Activated CD8-positive, alpha-beta T cell treated with anti-CD3 and anti-CD28 coated beads for 36 hours (primary cell): ENCODE results near the gene CDK16. TPM values are rescaled to one million over a fixed set of nuclear protein-coding genes. Genes with fewer than 3 reads are reported as not detected.

Source experiments
- ATAC-seq: fragments of 200-7000 bp; cut with Tn5 transposase; one replicate; pipeline ENCODE4 v1.10.0; 2021; ENCODE audit warnings: mild to moderate bottlenecking, moderate library complexity
- CTCF ChIA-PET: fragments of 350-600 bp; sonication (Branson Sonifier 250); formaldehyde crosslinking; loops from one replicate; lab custom pipeline; 2021; ENCODE audit warnings: antibody characterized with exemption; lab: Charles Lee
- POLR2A ChIA-PET: fragments of 350-600 bp; sonication (Branson Sonifier 250); formaldehyde crosslinking; loops from one replicate; lab custom pipeline; 2021; ENCODE audit warnings: antibody characterized with exemption; lab: Charles Lee
- DNase-seq: peaks from one replicate; pipeline ENCODE4 v3.0.0-alpha.2; 2020
- H3K27ac Mint-ChIP-seq: one replicate; pipeline ENCODE4 v1.8.0; 2021; ENCODE audit warnings: mild to moderate bottlenecking, mixed read lengths
- H3K27me3 Mint-ChIP-seq: one replicate; pipeline ENCODE4 v1.8.0; 2021; ENCODE audit warnings: mixed read lengths
- H3K36me3 Mint-ChIP-seq: one replicate; pipeline ENCODE4 v1.8.0; 2021; ENCODE audit warnings: low read depth, mixed read lengths
- H3K4me1 Mint-ChIP-seq: one replicate; pipeline ENCODE4 v1.8.0; 2021; ENCODE audit warnings: low read depth, mixed read lengths
- H3K4me3 Mint-ChIP-seq: one replicate; pipeline ENCODE4 v1.8.0; 2021; ENCODE audit warnings: mild to moderate bottlenecking, moderate library complexity, mixed read lengths
- H3K9me3 Mint-ChIP-seq: one replicate; pipeline ENCODE4 v1.8.0; 2021; ENCODE audit warnings: mixed read lengths
- CTCF ChIP-seq: fragments of 200-600 bp; IDR thresholded peaks from one replicate; pipeline ENCODE4 v1.8.0; 2022; ENCODE audit warnings: antibody characterized with exemption, mild to moderate bottlenecking
- intact Hi-C: fragments of 100-400 bp; cut with micrococcal nuclease; formaldehyde crosslinking; loops from one replicate; pipeline ENCODE4 v1.10.0; 2022
- total RNA-seq, 2 experiments: library from RNA; stranded (reverse); gene quantifications; one replicate each; pipeline ENCODE4 v1.2.3, GENCODE V29; 2021

The CDK16 gene
- total RNA-seq, 2 experiments from 2014 or later, result 56.1 to 61.3 TPM

GRCh38 chrX:47210661-47211425 is 7.6 kb upstream of the CDK16 start:
- no peak for DNase-seq
- intact Hi-C loops, result no loop called here
- ChIA-PET POLR2A (no interaction called here), CTCF (no interaction called here)
- no peak overlapping the region for H3K4me3 Mint-ChIP-seq
- ATAC-seq, result no peak
- H3K9me3 Mint-ChIP-seq, result no peaks in the 10 kb centered on the region
- peaks cover 3% of the 10 kb centered on the region for H3K4me1 Mint-ChIP-seq
- H3K27me3 Mint-ChIP-seq, result no peaks in the 10 kb centered on the region
- TF ChIP-seq CTCF, result no peak
- H3K27ac Mint-ChIP-seq, result no peak overlapping the region
- H3K36me3 Mint-ChIP-seq, result peaks cover 37% of the 10 kb centered on the region

GRCh38 chrX:47212381-47213293 is 5.8 kb upstream of the CDK16 start:
- no peak for DNase-seq
- ChIA-PET CTCF (no interaction called here), POLR2A (no interaction called here)
- peak overlapping the region; percentile 42 for H3K27ac Mint-ChIP-seq
- peaks cover 18% of the 10 kb centered on the region for H3K4me1 Mint-ChIP-seq
- H3K4me3 Mint-ChIP-seq, result no peak overlapping the region
- peaks cover 40% of the 10 kb centered on the region for H3K36me3 Mint-ChIP-seq
- no peak for ATAC-seq
- intact Hi-C loops, result no loop called here
- H3K27me3 Mint-ChIP-seq, result no peaks in the 10 kb centered on the region
- TF ChIP-seq CTCF, result no peak
- H3K9me3 Mint-ChIP-seq, result no peaks in the 10 kb centered on the region

- peaks cover 41% of the 10 kb centered on the region for H3K36me3 Mint-ChIP-seq
- ChIA-PET CTCF (no interaction called here), POLR2A (interaction anchor here (1.0 to 3.2 kb wide), 2 partner anchors 23 to 34 kb away, joined by 3 to 10 read pairs; no protein-coding TSS in a partner anchor)
Observed at GRCh38 chrX:47214435-47215077, 3.9 kb upstream of the CDK16 start.

GRCh38 chrX:47215291-47215900 is 3.1 kb upstream of the CDK16 start:
- POLR2A ChIA-PET, result interaction anchor here (0.5 to 3.2 kb wide), 5 partner anchors 8 to 1967 kb away, joined by 3 to 10 read pairs (median 3); no protein-coding TSS in a partner anchor
- no peak overlapping the region for H3K4me3 Mint-ChIP-seq
- CTCF ChIA-PET, result no interaction called here
- ATAC-seq (no peak), DNase-seq (no peak)
- no peaks in the 10 kb centered on the region for H3K27me3 Mint-ChIP-seq
- peaks cover 49% of the 10 kb centered on the region for H3K36me3 Mint-ChIP-seq
- peaks cover 28% of the 10 kb centered on the region for H3K4me1 Mint-ChIP-seq
- no peak for TF ChIP-seq CTCF
- intact Hi-C loops, result no loop called here
- H3K27ac Mint-ChIP-seq, result no peak overlapping the region
- H3K9me3 Mint-ChIP-seq, result no peaks in the 10 kb centered on the region

More at GRCh38 chrX:47214435-47215077, 3.9 kb upstream of the CDK16 start:
- Mint-ChIP-seq H3K9me3 (no peaks in the 10 kb centered on the region), H3K27ac (no peak overlapping the region), H3K27me3 (no peaks in the 10 kb centered on the region), H3K4me1 (peaks cover 19% of the 10 kb centered on the region), H3K4me3 (no peak overlapping the region)
- no peak for DNase-seq
- TF ChIP-seq CTCF, result no peak
- intact Hi-C loops, result no loop called here
- ATAC-seq, result no peak
